ENCODE results near the gene SPHK2.
A peak's percentile ranks its signal among the peaks of the same experiment; 100 is the strongest.

Gene SPHK2

DNA sequence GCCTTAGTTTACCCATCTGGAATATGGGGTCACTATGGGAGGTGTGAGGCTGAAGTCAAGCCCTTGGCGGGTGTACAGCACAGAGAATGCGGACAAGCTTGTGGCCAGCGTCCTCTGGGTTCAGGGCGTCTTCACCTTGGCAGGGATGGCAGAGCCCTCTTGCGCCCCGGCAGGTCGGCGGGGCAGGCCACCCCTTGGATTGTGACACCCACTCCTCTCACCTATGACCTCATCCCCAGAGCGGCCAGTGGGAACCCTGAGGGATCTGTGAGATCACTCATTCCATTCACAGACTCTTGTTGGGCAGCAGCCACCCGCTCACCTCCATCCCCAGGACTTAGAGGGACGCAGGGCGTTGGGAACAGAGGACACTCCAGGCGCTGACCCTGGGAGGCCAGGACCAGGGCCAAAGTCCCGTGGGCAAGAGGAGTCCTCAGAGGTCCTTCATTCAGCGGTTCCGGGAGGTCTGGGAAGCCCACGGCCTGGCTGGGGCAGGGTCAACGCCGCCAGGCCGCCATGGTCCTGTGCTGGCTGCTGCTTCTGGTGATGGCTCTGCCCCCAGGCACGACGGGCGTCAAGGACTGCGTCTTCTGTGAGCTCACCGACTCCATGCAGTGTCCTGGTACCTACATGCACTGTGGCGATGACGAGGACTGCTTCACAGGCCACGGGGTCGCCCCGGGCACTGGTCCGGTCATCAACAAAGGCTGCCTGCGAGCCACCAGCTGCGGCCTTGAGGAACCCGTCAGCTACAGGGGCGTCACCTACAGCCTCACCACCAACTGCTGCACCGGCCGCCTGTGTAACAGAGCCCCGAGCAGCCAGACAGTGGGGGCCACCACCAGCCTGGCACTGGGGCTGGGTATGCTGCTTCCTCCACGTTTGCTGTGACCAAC, 12.6 kb upstream of the SPHK2 start, which contains the start of gene SPACA4:
SPACA4 (plus strand) TSS at position 280 of the 896 bp plus-strand sequence; CDS start at position 517, 237 bp downstream.
- no peak for DNase-seq (ENCODE audit: low spot score)
- TF ChIP-seq, protein P1, sequence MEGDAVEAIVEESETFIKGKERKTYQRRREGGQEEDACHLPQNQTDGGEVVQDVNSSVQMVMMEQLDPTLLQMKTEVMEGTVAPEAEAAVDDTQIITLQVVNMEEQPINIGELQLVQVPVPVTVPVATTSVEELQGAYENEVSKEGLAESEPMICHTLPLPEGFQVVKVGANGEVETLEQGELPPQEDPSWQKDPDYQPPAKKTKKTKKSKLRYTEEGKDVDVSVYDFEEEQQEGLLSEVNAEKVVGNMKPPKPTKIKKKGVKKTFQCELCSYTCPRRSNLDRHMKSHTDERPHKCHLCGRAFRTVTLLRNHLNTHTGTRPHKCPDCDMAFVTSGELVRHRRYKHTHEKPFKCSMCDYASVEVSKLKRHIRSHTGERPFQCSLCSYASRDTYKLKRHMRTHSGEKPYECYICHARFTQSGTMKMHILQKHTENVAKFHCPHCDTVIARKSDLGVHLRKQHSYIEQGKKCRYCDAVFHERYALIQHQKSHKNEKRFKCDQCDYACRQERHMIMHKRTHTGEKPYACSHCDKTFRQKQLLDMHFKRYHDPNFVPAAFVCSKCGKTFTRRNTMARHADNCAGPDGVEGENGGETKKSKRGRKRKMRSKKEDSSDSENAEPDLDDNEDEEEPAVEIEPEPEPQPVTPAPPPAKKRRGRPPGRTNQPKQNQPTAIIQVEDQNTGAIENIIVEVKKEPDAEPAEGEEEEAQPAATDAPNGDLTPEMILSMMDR (IDR thresholded peaks at IDR 0.05; ENCODE audit: extremely low read depth, missing control alignments), result no peak

DNA sequence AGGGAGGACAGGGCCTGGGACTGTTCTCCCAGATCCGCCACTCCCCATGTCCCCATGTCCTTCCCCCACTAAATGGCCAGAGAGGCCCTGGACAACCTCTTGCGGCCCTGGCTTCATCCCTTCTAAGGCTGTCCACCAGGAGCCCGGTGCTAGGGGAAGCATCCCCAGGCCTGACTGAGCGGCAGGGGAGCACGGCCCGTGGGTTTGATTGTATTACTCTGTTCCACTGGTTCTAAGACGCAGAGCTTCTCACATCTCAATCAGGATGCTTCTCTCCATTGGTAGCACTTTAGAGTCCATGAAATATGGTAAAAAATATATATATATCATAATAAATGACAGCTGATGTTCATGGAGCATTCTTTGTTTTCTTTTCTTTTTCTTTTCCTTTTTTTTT, 11.9 kb upstream of the SPHK2 start:
- TF ChIP-seq, protein P1 (IDR thresholded peaks at IDR 0.05; ENCODE audit: extremely low read depth, missing control alignments), result no peak
- DNase-seq (ENCODE audit: low spot score), result no peak

DNA sequence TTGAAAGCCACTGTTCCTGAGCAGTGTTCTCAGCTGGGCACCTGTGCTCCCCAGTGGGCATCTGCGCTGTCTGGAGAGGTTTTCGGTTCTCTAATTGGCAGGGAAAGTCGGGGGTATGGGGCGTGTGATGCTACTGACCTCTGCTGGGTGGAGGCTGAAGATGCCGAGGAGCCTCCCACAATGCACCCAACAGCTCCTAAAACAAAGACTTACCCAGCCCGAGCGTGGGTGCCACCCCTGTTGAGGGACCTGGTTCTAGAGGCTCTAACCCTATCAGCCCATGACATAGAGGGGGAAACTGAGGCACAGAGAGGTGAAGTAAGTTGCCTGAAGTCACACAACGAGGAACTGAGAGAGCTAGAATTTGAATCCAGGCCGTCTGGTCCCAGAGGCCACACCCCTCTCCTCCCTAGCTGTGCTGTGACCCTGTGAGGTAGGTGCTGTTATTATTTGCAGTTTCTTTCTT, 10.5 kb upstream of the SPHK2 start:
- DNase-seq (ENCODE audit: low spot score), result peak; percentile 86
- TF ChIP-seq, protein P1 (IDR thresholded peaks at IDR 0.05; ENCODE audit: extremely low read depth, missing control alignments), result peak; percentile 24

DNA sequence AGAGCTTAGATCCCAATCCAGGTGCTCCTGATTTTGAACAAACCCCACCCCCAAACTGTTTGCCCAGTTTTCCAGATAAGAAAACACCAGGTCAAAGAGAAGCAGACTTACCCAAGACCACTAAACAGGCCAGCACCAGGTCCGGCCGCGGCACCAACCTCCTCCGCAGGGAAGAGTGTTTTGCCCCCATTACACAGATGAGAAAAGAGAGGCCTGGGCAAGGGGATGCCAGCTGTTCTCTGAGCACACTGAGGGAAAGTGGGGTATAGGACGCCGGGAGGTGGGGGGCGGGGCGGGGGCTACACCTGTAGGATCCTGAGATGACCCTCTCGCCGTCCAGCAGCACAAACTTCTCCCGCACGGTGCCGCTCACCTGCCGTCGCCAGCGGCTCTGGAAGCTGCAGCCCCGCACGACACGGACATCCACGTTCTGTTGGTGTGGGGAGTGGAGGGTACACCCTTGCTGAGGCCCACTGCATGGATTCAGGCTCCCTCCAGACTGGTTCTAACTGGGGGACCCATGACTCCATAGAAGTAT, 9.7 kb upstream of the SPHK2 start:
- DNase-seq (ENCODE audit: low spot score), result no peak
- TF ChIP-seq, protein P1 (IDR thresholded peaks at IDR 0.05; ENCODE audit: extremely low read depth, missing control alignments), result no peak

DNA sequence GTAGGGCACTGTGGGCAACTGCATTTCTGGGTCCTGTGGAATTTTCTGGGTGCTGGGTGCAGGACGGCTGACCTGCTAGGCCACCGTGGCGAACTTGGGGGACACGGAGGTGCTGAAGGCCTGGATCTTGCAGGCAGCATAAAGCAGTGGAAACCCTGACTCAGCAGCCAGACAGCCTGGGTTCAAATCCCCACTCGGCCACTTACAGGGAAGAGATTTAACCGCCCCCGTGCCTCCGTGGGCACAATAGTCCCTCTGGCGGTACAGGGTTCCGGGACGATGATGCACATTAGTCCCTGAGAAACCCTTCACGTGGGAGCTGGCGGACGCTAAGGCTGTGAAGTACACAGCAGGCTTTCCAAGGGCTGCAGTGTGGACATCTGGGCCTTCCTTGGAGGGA, 7.4 kb upstream of the SPHK2 start:
- DNase-seq (ENCODE audit: low spot score), result no peak
- TF ChIP-seq, protein P1 (IDR thresholded peaks at IDR 0.05; ENCODE audit: extremely low read depth, missing control alignments), result no peak

DNA sequence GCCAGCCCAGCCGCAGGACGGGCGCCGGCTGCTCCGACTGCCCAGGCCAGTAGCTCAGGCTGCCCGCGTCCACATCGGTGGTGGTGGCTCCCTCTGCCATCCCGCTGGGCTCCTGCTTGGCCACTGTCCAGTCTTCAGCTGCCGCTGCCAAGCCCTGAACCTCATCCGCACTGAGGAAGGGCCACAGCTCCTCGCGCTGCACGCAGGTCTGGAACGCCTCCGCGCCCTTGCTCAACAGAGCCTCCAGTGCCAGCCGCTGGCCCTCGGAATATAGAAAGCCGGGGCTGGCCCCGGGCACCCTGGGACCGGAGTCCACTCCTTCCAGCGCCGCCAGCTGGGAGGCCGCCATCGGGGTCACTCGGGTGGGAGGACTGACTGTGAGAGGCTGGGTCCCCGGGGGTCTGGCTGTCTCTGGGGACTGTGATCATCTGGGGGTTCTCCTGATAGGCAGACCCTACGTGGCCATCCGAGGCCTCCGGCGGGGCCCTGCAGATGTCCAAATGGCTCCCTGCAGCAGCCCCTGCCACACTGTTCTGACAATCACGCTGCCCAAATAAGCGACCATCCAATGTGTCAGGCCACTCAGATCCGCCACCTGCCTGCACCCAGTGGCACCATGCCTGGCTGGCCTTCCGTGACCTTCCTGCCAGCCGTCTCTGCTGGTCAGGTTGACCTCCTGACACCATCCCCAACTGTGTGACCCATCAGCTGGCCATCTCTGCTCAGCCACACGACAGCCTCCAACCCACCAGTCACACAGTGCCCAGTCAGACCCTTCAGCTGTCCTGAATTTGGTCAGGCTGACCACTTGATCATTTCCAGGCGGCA, 6.1 kb upstream of the SPHK2 start:
- DNase-seq (ENCODE audit: low spot score), result no peak
- TF ChIP-seq, protein P1 (IDR thresholded peaks at IDR 0.05; ENCODE audit: extremely low read depth, missing control alignments), result no peak
